SJSA1 (cell line): ENCODE results near the gene WNT11. TPM values are rescaled to one million over a fixed set of nuclear protein-coding genes. Genes with fewer than 3 reads are reported as not detected.

Experiments used
- DNase-seq, 2 experiments: peaks; one replicate each; pipeline ENCODE4 v3.0.0-alpha.2; 2015 to 2020; ENCODE audit warnings: low spot score in 2 of 2, low read depth in 1 of 2
- H3K27ac ChIP-seq: fragments of 250-450 bp; sonication (Bioruptor Pico); 2 replicates; pipeline ENCODE4 v1.5.1; 2020; ENCODE audit warnings: mild to moderate bottlenecking, moderate library complexity
- H3K27me3 ChIP-seq: fragments of 250-450 bp; sonication (Bioruptor Pico); replicated peaks from 2 replicates; pipeline ENCODE4 v1.5.1; 2020; ENCODE audit warnings: mild to moderate bottlenecking, moderate library complexity
- H3K36me3 ChIP-seq: fragments of 250-450 bp; sonication (Bioruptor Pico); 2 replicates; pipeline ENCODE4 v1.5.1; 2020; ENCODE audit warnings: mild to moderate bottlenecking
- H3K4me1 ChIP-seq: fragments of 250-450 bp; sonication (Bioruptor Pico); replicated peaks from 2 replicates; pipeline ENCODE4 v1.6.1; 2021; ENCODE audit warnings: mild to moderate bottlenecking
- H3K4me3 ChIP-seq: fragments of 250-450 bp; sonication (Bioruptor Pico); 2 replicates; pipeline ENCODE4 v1.5.1; 2020; ENCODE audit warnings: mild to moderate bottlenecking
- H3K9me3 ChIP-seq: fragments of 250-450 bp; sonication (Bioruptor Pico); replicated peaks from 2 replicates; pipeline ENCODE4 v1.5.1; 2020; ENCODE audit warnings: mild to moderate bottlenecking
- total RNA-seq: library from RNA; depleted of rRNA; stranded (reverse); fragments of >200 nt; shearing (Covaris generic); gene quantifications from 2 replicates; pipeline ENCODE4 v1.2.3, GENCODE V29; 2014; rRNA removed

Gene WNT11
- total RNA-seq, 1 experiment from 2014 or later: not detected

GRCh38 chr11:76149713-76150112, 56.6 kb downstream of the WNT11 start:
- DNase-seq: no peak
- no peaks in the 10 kb centered on the region for H3K9me3 ChIP-seq
- no peak overlapping the region for H3K27ac ChIP-seq
- no peaks in the 10 kb centered on the region for H3K36me3 ChIP-seq
- no peaks in the 10 kb centered on the region for H3K27me3 ChIP-seq
- H3K4me1 ChIP-seq: no peaks in the 10 kb centered on the region; the same call in 1 of the 2 replicates
- H3K4me3 ChIP-seq: no peak overlapping the region

- no peak for DNase-seq
Observed at GRCh38 chr11:76148941-76149613, 57.2 kb downstream of the WNT11 start.

GRCh38 chr11:76148231-76148630, 58.1 kb downstream of the WNT11 start:
- no peaks in the 10 kb centered on the region for H3K27me3 ChIP-seq
- H3K36me3 ChIP-seq: no peaks in the 10 kb centered on the region
- no peak overlapping the region for H3K4me3 ChIP-seq
- DNase-seq: no peak
- H3K9me3 ChIP-seq: no peaks in the 10 kb centered on the region
- no peaks in the 10 kb centered on the region; the same call in 1 of the 2 replicates for H3K4me1 ChIP-seq
- no peak overlapping the region for H3K27ac ChIP-seq

More at GRCh38 chr11:76148941-76149613, 57.2 kb downstream of the WNT11 start:
- H3K27ac ChIP-seq: no peak overlapping the region
- H3K9me3 ChIP-seq: no peaks in the 10 kb centered on the region
- H3K36me3 ChIP-seq: no peaks in the 10 kb centered on the region
- no peaks in the 10 kb centered on the region for H3K27me3 ChIP-seq
- H3K4me1 ChIP-seq: no peaks in the 10 kb centered on the region; the same call in 1 of the 2 replicates
- no peak overlapping the region for H3K4me3 ChIP-seq

GRCh38 chr11:76147106-76147740, 59.1 kb downstream of the WNT11 start:
- Histone ChIP-seq H3K36me3 (no peaks in the 10 kb centered on the region), H3K9me3 (no peaks in the 10 kb centered on the region), H3K4me1 (no peaks in the 10 kb centered on the region; the same call in 1 of the 2 replicates), H3K27ac (no peak overlapping the region), H3K27me3 (no peaks in the 10 kb centered on the region), H3K4me3 (no peak overlapping the region)
- DNase-seq: no peak

GRCh38 chr11:76143274-76143673, 63.0 kb downstream of the WNT11 start:
- H3K27ac ChIP-seq: no peak overlapping the region
- H3K27me3 ChIP-seq: no peaks in the 10 kb centered on the region
- H3K4me1 ChIP-seq: no peaks in the 10 kb centered on the region
- no peaks in the 10 kb centered on the region for H3K36me3 ChIP-seq
- H3K9me3 ChIP-seq: no peaks in the 10 kb centered on the region
- DNase-seq: no peak
- H3K4me3 ChIP-seq: no peak overlapping the region

- no peaks in the 10 kb centered on the region for H3K36me3 ChIP-seq
- H3K4me3 ChIP-seq: no peak overlapping the region
- H3K27me3 ChIP-seq: no peaks in the 10 kb centered on the region
- H3K4me1 ChIP-seq: no peaks in the 10 kb centered on the region
- H3K9me3 ChIP-seq: no peaks in the 10 kb centered on the region
- no peak for DNase-seq
- H3K27ac ChIP-seq: no peak overlapping the region
Observed at GRCh38 chr11:76141901-76142588, 64.3 kb downstream of the WNT11 start.

GRCh38 chr11:76140912-76141574, 65.3 kb downstream of the WNT11 start:
- no peaks in the 10 kb centered on the region for H3K4me1 ChIP-seq
- H3K27me3 ChIP-seq: no peaks in the 10 kb centered on the region
- DNase-seq: no peak
- H3K4me3 ChIP-seq: no peak overlapping the region
- no peak overlapping the region for H3K27ac ChIP-seq
- no peaks in the 10 kb centered on the region for H3K9me3 ChIP-seq
- H3K36me3 ChIP-seq: no peaks in the 10 kb centered on the region

GRCh38 chr11:76139314-76139713, 67.0 kb downstream of the WNT11 start:
- Histone ChIP-seq H3K27ac (no peak overlapping the region), H3K4me3 (no peak overlapping the region), H3K9me3 (no peaks in the 10 kb centered on the region), H3K4me1 (no peaks in the 10 kb centered on the region), H3K36me3 (no peaks in the 10 kb centered on the region), H3K27me3 (no peaks in the 10 kb centered on the region)
- no peak for DNase-seq

Other genes with a start within 250 kb of the WNT11 start
- gene THAP12, start 174.6 kb upstream of the WNT11 start, total RNA-seq: 27.2 and 47.1 TPM in 2 replicates
- gene GVQW3, start 174.8 kb upstream of the WNT11 start, total RNA-seq: 0.06 and 0.16 TPM in 2 replicates
- 8.8 and 21.7 TPM in 2 replicates for gene EMSY, start 238.5 kb upstream of the WNT11 start, total RNA-seq